ENCODE results near the gene SF3B1.
"Not testable (repeated sequence)": the region's sequence is repeated elsewhere in the genome, so short reads cannot be mapped to it uniquely, and the experiment has no call there.

The SF3B1 gene

DNA sequence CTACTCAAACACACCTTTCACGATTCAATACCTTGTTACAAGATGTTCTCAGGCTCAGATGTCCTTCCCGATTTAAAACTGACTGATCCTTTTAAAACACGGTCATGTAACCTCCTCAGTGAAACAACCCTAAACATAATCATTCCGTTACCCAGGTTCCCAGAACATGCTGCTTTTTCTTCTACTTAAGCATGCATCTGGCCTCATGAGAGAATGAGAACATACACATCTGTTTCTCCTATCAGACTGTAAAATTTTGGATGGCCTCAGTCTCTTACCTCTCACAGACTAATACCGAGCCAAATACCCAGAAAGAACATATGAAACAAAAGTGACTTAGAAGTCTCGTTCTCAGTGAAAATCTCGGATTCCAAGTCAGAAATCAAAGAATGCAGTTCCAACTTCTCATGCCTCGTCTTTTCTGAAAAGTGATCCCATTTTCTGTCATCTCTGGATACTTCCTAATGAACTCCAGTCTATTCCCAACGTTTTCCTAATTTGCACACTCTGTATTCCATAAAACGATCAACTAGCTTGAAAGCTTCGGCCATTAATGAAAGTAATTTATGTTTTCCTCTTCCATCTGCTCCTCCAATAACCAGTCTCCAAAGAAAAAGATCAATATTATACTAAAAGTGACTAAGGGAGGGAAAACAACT lies 919 bp downstream of the SF3B1 start:
- no peak for DNase-seq (ENCODE audit: low spot score)

DNA sequence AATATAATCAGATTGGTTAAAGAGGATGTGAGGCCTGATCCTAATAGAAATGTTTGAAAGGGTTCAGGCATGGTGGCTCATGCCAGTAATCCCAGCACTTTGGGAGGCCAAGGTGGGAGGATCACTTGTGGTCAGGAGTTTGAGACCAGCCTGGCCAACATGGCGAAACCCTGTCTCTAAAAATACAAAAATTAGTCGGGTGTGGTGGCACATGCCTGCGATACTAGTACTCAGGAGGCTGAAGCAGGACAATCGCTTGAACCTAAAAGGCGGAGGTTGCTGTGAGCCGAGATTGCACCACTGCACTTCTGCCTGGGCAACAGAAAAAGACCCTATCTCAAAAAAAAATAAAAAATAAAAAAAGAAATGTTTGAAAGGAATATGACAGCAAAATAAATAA lies 2.3 kb downstream of the SF3B1 start:
- DNase-seq (ENCODE audit: low spot score): not testable (repeated sequence)

DNA sequence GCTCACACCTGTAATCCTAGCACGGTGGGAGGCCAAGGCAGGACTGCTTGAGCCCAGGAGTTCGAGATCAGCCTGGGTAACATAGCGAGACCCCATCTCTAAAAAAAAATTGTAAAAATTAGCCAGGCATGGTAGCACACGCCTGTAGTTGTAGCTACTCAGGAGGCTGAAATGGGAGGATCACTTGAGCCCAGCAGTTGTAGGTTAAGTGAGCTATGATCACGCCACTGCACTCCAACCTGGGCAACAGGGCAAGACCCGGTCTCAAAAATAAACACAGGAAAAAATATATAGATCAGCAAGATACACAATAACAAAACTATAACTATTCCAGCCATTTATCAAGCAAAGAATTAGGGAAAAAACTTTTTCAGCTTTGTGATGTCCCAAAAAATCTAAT lies 3.0 kb downstream of the SF3B1 start:
- DNase-seq (ENCODE audit: low spot score): no peak

DNA sequence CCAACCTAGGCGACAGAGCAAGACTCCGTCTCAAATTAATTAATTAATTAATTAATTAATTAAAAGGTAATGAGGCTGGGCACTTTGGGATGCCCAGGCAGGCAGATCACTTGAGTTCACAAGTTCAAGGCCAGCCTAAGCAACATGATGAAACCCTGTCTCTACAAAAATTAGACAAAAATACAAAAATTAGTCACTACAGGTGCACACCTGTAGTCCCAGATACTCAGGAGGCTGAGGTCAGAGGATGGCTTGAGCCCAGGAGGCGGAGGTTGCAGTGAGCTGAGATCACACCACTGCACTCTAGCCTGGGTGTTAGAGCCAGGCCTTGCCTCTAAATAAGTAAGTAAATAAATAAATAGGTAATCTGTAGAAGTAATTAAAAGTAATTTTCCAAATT lies 6.8 kb downstream of the SF3B1 start:
- DNase-seq (ENCODE audit: low spot score): no peak

DNA sequence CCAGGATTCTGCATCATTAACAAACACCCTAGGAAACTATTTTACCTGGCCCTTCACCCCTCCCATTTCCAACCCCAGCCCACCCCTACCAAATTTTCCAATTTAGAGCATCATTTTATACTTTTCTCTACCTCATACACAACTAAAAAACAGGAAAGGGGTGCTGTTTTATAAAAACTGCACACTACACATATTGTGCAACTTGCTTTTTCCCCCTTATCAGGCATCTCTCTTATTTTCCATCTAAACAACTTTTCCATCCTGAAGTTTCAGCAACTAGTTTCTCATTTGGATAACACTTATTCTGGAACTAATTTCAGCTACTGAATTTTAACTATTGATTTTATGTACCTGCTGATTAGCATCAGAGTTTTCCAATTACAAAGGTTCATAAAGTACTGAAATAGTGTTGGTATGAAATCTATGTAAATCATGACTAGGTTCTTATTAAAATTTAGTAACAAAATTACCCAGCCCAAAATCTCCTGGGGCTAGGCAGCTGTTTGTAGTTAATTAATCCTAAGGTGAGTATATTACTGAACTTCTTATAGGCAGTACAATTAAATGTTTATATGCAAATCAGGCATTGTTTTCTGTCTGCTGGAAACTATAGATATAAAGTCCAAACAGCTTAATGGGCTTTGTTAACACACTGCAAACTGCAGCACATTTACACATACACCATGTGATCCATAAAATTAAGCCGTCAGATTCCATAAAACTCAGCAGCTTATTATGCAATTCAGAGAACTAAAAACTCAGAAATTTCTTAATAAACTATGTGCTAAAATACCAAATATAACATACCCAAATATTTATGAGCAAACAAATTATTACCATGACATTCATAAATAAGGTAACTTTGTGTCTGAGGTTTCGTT lies 7.9 kb downstream of the SF3B1 start:
- DNase-seq (ENCODE audit: low spot score): no peak

DNA sequence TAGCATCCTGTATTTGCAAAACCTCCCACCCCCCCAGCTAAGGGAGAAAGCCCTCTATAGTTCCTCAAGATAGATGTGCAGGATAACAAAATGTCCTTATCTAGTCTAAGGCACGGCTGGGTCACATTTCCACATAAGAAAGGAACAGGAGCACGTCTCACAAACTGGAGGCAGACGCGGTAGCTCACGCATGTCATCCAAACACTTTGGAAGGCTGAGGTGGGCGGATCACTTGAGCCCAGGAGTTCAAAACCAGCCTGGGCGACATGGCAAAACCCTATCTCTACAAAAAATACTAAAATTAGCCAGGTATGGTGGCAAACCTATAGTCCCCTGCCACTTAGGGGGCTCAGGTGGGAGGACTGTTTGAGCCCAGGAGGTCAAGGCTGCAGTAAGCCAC lies 9.3 kb downstream of the SF3B1 start:
- no peak for DNase-seq (ENCODE audit: low spot score)

DNA sequence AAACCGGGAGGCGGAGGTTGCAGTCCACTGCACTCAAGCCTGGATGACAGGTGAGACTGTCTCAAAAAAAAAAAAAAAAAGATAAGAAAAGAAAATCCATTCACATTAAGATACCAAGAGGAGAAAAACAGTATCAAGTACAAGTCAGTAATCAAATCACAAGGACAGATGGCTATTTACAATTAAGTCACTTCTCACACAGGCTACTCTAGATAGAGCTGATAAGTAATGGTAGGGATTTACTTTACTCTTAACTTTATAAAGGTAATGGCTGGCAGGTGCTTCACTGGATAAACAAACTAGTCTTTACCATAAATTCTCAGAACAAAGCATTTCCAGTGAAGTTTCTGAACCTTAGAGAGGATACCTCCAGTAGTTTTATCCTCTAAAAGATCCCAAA lies 11.5 kb downstream of the SF3B1 start:
- no peak for DNase-seq (ENCODE audit: low spot score)

DNA sequence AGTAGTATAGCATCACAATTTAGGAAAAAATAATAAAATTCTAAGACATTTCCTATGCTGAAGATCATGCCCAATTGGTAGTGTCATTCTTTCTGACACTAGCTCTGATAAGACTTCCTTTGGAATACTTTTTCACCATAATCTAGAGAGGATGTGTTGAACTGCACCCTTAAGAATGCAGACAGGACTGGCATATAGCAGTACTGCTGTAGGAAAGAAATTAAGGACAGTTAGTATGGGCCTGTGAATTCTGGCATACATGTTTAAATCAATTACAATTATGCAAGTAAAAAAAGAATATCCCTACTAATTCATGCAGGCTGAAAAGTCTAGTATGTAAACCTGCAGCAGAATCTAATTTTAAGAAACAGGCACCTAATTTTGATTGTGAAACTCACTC lies 15.4 kb downstream of the SF3B1 start:
- DNase-seq (ENCODE audit: low spot score): no peak

DNA sequence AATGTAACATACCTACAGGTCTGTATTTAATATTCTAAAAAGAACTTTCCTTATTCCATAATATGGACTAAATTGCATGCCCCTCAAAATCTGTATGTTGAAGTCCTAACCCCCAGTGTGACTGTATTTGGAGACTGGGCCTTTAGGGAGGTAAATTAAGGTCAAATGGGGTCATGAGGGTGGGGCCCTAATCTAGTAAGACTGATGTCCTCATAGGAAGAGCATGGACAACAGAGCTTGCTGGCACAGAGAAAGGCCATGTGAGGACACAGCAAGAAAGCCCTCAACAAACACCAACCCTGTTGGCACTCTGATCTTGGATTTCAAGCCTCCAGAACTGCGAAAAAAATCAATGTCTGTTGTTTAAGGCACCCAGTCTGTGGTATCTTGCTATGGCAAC lies 18.6 kb downstream of the SF3B1 start:
- no peak for DNase-seq (ENCODE audit: low spot score)

DNA sequence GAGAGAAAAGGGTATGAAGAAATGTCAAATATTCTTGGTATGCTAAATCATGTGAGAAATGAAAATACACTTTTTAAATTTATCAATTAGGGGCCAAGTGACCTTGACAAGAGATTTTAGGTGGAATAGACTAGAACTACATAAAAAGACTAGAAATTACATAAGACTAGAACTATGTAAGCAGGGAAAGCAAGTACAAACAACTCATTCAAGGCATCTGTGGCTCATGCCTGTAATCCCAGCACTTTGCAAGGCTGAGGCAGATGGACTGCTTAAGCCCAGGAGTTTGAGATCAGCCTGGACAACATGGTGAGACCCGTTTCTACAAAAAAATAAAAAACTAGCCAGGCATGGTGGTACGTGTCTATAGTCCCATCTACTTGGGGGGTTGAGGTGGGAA lies 20.3 kb downstream of the SF3B1 start:
- DNase-seq (ENCODE audit: low spot score): no peak

DNA sequence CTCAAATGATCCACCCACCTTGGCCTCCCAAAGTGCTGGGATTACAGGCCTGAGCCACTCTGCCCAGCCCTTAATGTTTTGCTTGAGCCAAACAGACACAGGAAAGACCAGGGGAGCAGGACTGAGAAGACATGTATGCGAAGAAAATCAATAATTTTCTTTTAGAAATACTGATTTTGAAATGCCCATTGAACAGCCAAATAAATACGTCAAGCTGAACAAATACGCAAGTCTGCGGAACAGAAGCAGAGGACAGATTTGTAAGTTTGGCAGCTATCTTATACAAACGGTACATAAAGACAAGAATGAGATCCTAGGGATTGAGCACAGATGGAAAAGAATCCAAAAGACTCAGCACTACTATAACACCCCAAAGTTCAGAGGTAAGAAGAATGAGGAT lies 20.8 kb downstream of the SF3B1 start:
- no peak for DNase-seq (ENCODE audit: low spot score)

DNA sequence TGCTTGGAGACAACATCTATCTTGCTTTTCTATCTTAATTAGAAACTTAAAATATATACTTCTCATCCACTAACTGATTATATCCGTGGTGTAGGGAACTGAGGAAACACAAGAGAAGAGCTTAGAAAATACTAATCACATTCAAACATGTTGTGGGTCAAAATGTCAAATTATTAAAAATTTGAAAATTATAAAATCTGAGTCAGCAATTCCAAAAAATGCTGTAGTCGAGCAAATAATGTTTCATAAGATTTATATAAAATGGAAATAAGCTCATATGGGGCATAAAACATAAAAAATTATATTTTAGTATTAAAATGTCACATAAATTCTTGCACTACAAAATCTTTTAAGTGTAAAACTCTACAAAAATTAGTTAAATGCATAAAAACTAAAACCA lies 29.2 kb downstream of the SF3B1 start:
- DNase-seq (ENCODE audit: low spot score): no peak

DNA sequence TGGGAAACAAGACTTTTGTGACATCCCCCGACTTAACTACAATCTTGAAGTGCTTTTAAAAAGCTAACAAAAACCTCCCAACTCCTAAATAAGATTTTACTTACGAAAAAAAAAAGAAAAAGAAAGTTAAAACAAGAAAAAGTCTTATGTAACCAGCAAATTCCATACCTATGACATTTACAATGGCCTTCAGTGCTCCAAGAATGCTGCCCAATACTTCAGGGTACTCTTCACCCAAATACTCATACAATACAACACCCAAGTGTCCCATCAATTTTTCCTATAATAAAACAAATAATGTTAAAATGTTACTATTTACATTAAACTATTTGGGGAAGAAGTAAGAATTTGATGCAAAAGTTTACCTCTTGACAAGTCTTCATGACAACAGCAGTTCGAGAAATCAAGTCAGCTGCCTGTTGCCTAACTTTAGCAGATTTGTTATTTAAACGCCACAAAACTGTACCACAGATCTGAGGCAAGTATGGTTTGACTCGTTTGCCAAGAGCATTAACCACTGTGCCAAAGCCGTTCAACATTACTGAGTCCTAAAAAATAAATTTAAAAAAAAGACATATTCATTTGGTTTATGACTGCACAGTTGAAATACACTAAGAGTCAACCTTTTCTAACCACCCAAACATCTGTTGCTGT lies 34.8 kb downstream of the SF3B1 start:
- peak; percentile 33 for DNase-seq (ENCODE audit: low spot score)

DNA sequence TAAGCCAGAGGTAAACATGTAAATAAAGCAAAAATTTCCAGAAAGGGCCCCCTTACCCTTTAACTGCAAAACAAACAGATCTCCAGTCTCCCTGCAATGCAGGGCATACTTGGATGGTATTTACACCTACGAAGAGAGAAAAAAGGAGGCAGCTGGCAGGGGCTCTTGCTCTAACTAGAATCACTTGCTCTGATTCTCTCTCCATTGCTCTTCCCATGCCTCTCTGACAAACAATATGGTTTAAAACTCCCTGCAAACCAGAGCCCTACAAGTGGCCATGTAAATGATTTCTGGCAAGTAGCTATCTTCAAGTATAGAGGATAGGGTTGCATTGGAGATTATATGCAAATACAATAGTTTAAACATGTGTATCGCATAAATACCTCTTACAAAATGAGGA lies 35.9 kb downstream of the SF3B1 start:
- DNase-seq (ENCODE audit: low spot score): no peak

DNA sequence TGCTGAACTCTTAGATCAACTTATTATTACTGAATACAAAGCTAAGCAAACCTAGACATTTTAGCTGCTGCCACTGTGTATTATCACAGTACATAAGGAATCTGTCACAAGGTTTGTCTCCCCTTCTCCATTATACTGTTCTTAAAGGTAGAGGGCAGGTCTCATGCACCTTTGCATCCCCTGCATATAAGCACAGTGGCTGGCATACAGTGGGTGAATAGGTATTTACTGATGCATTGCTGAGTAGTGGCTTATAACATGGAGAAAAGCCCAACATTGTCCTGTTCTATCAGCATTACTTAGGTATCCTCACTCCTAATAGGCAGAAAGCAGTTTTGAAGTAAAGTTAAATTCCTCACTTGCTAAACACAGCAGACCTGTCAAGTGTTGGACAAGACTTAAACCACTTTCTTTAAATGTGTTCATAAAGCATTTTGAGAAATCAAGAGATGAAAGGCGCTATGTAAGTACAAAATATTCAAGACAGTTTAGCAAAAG lies 43.6 kb downstream of the SF3B1 start:
- no peak for DNase-seq (ENCODE audit: low spot score)

DNA sequence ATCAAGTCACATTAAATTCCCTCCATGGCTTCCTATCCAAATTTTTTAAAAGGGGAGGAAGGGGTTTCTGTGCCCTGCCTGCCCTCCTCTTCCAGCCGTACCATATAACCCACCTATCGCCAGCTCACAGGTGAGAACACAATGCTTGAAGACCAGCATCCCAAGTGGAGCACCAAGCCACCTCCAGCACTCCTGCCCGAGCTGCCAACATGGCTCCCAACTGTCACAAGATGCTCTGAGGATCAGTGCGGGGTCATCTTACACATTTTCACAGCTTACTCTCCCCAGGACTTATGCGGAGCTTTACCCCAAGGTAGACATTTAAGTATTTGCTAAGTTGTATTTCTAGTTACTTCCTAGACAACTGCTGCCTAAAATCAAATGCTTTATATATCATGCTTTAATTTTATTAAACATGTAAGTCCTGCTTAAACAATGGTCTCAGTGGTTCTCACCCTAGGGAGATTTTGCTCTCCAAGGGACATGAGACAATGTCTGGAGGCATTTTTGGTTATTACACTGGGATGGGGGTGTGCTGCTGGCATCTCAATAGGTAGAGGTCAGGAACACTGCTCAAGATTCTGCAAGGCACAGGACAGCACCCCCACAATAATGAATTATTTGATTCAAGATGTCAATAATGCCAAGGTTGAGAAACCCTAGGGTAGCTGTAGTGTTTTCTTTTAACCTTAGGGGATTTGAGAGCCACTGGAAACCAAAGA lies 45.8 kb downstream of the SF3B1 start:
- DNase-seq (ENCODE audit: low spot score): no peak

DNA sequence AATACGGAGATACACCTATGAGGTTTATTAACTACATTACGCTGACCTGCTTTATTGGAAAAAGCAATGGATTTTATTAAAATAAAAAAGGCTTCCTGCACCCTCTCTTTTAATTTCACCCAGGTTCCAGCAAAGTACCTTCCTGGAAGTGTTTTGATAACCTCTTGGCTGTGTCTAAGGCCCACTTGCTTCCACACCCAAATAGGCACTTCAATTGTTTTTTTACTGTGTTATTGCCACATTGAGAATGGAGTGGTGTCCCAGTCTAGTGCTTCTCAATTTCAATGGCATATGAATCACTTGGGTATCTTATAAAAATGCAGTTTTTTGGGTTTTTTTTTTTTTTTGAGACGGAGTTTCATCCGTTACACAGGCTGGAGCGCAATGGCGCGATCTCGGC lies 47.6 kb downstream of the SF3B1 start:
- no peak for DNase-seq (ENCODE audit: low spot score)

DNA sequence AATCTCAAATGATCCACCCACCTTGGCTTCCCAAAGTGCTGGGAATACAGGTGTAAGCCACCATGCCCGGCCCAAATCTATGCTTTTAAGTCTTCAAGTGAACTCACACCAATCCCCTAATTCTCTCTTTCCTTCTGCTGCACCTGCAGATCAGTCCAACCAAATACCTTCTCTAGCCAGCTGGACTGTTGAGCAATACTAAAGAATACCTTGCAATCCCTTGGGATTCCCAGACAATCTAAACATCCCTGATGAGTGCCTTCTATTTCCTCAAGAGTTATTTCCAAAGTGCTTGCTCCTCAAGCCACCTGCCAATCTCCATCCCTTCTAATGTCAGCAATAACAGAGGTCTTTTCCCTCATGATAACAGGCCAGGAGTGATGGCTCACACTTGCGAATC lies 48.6 kb downstream of the SF3B1 start:
- no peak for DNase-seq (ENCODE audit: low spot score)

DNA sequence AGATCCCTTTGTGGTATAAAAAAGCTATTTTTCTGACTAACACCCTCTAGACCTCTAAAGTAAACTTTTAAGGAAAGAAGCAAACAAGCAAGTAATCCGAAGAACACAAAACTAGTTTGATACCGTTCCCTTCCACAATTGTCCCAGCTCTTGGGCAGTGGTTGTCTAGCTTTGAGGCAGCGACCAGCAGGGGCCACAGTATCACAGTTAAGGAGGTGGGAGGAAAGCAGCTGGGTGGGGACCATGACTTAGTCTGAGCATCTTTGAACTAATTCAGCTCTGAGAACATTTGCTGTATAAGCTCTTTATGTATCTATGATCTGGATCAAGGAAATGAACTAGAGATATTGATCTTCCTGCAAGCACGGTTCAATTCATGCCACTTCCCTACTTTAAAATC lies 51.0 kb downstream of the SF3B1 start:
- no peak for DNase-seq (ENCODE audit: low spot score)

DNA sequence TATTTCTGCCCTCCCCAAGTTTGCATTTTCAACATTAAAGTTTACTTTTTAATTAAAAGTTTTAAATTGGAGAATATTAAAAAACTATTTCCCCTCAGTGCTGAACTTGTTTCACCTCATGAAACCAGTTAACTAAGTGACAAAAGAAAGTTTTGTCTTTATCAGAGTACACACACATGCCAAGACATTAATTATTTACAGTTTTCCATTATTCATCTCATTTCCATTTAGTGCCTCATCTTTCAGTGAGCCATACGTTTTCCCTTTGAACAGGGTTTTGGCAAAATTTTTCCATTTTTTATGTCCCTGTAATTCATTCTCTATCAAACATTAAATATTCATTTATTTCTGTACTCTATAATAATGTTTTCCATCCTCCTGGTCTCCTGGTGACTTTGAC lies 53.2 kb downstream of the SF3B1 start:
- DNase-seq (ENCODE audit: low spot score): no peak

DNA sequence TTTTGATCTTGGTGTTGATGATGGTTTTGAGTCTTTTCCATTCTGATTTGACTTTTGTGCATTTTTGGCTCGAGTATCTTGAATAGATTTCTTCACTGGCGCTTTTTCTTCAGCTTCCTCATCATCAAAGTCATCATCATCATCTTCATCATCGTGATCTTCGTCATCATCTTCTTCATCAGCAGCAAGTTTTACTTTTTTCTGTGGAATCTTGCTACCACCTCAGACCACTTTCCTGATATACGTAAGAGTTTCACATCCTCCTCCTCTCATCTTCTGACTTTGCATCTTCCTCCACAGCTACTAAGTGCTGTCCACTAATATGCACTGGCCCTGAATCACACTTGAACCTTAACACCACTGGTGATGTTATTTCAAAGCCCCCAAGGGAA lies 54.9 kb downstream of the SF3B1 start:
- DNase-seq (ENCODE audit: low spot score): not testable (repeated sequence)

DNA sequence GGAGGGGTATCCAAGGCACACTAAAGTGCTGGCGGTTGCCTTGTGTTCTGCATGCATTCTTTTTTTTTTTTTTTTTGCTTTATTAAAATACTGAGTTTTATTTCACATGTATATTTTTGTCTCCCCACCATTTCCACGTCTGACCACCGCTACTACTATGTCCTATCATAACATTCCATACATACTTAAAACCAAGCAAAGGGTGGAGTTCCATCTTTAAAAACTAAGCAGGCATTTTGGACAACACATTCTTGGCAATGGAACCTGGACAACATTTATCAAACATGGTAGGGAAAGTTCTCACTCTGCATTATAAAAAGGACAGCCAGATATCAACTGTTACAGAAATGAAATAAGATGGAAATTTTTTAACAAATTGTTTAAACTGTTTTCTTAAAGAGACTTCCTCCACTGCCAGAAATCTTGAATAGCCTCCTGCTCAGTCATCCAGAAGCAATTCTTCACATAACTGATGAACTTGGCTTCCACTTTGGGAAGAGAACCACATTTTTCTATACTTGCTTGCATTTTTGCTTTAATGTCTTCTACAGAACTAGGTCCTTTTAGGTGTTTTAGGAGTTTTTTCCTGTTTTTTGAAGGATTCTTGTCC lies 55.4 kb downstream of the SF3B1 start:
- not testable (repeated sequence) for DNase-seq (ENCODE audit: low spot score)

Measured in GM03348 (cell line).